ENCODE results near the gene ROR1.
"Not testable (repeated sequence)": the region's sequence is repeated elsewhere in the genome, so short reads cannot be mapped to it uniquely, and the experiment has no call there.

ROR1 gene

DNA sequence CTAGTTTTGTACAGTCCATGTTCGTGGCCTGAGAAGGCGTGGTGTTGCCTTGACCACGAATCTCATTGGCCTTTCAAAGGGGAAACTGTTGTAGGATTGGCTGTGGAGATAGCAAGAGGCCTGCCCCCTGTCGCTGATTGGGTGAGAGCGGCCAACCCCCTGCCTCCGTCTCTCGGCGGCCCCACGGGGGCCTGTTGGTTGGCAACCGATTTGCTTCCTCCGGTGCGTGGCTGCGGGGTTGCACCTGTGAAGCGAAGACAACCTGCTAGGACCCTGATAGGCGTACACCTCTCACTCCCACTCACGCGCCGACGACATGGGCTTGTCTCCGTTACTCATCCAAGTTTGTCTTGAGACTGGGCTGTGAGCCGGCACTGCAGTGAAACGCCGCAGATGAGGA lies 429.6 kb downstream of the ROR1 start, which contains the start of gene UBE2U:
TSS of gene UBE2U (plus strand) at position 204 of the 400 bp plus-strand sequence. CDS start 428 bp downstream, outside the sequence.
- H3K4me3 ChIP-seq = no peak within 1 kb of the TSS
- no peak within 1 kb of the TSS for H3K27ac ChIP-seq

DNA sequence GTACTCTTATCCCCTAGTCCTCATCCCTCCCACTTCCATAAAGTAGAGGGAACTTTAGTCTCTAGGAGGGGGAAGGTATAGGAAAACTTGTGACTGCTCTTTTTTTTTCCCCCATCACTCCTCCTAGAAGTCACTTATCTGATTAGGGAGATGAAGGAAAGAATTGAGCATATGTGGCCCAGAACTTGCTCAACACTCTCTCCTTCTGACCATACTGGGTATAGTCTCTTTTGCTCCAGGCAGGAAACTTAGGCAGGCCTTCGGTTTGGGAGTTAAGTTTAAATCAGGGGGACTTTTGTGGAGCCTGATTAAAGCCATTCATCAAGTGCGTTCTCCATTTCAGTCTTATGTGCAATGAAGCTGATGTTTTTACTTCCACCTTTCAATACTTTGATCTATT lies 435.4 kb downstream of the ROR1 start:
- Histone ChIP-seq H3K4me3 (no peak overlapping the region), H3K27ac (no peak overlapping the region)

DNA sequence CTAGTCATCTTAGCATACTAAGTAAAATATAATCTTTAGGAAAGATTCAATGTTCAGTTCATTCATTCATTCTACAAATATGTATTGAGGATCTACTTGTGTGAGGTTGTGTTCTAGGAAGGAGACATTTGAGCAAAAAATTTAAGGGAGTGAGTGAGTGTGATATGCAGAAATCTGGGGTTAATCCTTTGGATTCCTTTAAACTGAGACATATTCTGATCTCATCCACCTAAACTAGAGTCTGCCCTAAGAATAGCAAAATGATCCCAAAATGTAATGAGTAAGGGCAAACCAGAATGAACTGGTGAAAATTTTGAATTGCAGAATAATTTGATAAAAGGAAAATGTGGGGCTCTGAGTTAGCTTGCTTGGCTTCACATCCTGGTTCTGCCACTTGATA lies 438.2 kb downstream of the ROR1 start:
- Histone ChIP-seq H3K4me3 (no peak overlapping the region), H3K27ac (no peak overlapping the region)

DNA sequence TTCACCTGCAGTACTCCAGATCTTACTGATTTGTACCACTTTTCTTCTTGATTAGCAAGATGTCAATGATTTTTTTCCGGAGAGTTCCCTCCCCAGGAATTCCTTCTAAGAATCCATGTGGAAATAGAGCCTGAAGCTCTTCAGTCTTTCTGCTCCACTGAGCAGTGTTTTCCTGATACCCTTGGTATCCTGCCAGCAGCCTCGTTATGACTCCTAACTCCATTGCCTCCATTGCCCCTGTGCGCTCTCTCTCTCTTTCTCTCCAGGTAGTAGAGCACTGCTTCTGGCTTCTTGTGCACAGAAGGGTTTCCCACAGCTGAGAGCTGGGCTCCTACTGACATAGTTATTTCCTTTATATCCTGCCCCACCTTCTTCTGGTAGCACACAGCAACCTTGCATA lies 441.8 kb downstream of the ROR1 start:
- no peak overlapping the region for H3K27ac ChIP-seq
- H3K4me3 ChIP-seq = no peak overlapping the region

DNA sequence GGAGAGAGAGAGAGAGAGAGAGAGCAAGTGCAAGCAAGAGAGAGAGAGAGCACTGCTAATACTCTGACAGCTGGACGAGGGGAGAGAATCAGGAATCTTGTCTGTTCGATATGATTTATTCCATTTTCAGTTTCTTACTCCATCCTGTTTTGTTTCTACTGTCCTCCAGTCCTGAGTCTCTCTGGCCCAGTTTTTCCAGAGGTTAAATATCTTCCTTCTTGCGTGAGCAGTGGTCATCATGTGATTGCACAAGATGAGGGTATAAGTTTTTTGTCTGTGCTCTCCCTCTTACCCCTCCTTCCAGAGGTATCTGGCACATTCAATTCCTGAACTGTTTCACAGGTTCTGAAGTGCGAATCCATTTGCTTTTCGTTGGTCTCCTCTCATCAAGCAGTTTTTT lies 446.4 kb downstream of the ROR1 start:
- Histone ChIP-seq H3K27ac (no peak overlapping the region), H3K4me3 (no peak overlapping the region)

DNA sequence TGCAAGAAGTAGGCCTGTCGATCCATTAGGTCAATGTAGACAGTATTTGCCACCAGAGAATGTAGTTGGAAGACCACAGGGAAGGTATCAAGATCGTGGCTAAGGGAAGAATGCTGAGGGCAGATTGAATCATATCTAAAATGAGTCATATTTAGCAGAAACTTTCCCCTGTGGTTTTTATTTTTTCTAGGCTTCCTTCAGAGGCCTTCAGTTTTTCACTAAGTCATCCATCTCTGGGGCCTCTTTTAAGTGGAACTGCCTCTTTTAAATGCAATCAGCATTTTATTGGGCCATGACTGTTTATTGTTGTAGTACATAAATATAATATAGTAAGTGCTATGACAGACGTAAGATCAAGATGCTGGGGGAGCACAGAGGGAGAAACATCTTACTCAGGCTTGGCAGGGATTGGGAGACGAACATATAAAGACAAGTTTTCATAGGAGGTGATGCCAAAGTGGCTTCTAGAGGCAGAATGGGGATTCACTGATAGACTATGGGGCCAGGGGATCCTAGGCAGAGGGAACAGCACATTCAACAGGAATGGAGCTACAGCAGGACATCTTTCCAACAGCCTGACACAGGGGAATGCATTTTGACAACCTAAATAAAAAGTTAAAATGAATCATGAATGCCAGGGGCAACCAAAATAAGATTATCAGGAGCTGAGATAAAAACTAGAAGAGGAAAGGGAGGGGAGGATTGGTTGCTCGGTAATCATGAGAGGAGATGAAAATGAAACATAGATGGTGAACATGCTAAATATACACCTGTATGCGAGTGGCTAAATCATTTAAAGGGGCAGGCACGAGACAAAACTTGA lies 449.7 kb downstream of the ROR1 start:
- Histone ChIP-seq H3K27ac (no peak overlapping the region), H3K4me3 (no peak overlapping the region)

DNA sequence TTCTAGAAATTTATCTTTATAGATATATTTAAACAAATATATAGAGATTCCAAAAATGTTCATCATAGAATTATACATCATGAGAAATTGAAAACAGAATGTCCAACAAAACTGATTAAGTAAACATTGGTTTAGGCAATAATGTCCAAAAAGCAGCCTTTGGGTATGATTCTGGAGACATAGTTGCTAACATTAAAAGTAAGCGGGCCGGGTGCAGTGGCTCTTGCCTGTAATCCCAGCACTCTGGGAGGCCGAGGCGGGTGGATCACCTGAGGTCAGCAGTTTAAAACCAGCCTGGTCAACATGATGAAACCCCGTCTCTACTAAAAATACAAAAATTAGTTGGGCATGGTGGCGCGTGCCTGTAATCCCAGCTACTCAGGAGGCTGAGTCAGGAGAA lies 450.4 kb downstream of the ROR1 start:
- not testable (repeated sequence) for H3K4me3 ChIP-seq, H3K27ac ChIP-seq

DNA sequence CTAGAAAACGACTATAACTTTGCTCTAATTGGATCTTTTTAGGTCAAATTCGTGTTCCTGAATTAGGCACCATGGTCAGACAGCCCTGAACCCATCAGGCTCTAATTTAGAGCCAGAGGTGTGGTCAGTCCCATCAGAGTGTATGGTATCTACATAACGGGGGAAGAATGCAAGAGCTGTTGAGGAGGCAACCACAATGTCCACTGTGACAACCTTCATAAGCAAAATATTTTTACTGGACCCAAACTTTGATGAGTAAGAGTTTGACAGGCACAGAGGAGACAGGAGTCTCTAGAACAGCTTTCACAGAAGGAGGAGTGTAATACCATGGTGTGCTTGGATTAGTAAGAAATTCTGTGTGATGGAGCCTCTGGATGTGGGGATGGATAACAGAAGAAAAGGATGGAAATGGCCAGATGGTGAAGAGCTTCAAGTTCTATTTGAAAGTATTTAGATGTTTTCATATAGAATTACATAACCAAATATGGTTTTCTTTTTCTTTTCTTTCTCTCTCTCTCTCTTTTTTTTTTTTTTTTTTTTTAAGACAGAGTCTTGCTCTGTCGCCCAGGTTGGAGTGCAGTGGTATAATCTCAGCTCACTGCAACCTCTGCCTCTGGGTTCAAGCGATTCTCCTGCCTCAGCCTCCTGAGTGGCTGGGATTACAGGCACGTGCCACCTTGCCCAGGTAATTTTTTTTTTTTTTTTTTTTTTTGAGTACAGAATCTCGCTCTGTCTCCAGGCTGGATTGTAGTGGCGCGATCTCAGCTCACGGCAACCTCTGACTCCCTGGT lies 454.5 kb downstream of the ROR1 start:
- no peak overlapping the region for H3K4me3 ChIP-seq
- H3K27ac ChIP-seq = no peak overlapping the region

DNA sequence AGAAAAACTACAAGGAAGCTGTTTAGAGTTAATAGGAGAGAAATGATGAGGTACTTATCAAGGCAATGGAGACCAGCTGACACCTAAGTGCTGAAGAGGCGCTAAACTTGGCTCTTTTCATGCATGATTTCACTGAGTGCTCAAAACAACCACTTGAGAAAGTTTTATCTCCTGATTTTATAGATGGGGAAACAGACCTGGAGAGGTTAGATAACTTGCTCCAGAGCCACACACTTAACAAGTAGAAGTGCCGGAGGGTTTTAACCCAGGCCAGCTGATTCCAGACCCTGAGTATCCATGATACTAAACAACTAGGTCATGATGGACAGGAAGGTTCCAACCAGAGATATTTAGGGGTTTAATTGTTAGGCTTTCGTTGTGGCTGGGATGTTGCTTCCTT lies 455.5 kb downstream of the ROR1 start:
- no peak overlapping the region for H3K4me3 ChIP-seq
- no peak overlapping the region for H3K27ac ChIP-seq

Measured in skin epidermis (tissue), 12 donors.